Transverse colon (tissue), 4 donors: ENCODE data around the gene PXN. TPM values are rescaled to one million over a fixed set of nuclear protein-coding genes. Genes with fewer than 3 reads are reported as not detected.
"Not testable (repeated sequence)": the region's sequence is repeated elsewhere in the genome, so short reads cannot be mapped to it uniquely, and the experiment has no call there.

ENCODE experiments used
- DNase-seq: peaks from one replicate; pipeline ENCODE4 v3.0.0-alpha.2; 2019
- H3K27ac ChIP-seq, 4 donors: fragments of 200-600 bp; sonication (generic); 2 replicates each; pipeline ENCODE4 v1.5.1; 2016 to 2018; ENCODE audit warnings: inconsistent platforms in 4 of 4
- H3K27me3 ChIP-seq: fragments of 200-600 bp; sonication (generic); 2 replicates; pipeline ENCODE4 v1.5.1; 2017; ENCODE audit warnings: inconsistent platforms
- H3K36me3 ChIP-seq, 4 donors: fragments of 200-600 bp; sonication (generic); 2 replicates each; pipeline ENCODE4 v1.5.1; 2017 to 2019; ENCODE audit warnings: inconsistent platforms in 4 of 4
- H3K4me1 ChIP-seq, 4 donors: fragments of 200-600 bp; sonication (generic); 2 replicates each; pipeline ENCODE4 v1.5.1; 2017 to 2020; ENCODE audit warnings: inconsistent platforms in 4 of 4
- H3K4me3 ChIP-seq, 4 donors: fragments of 200-600 bp; sonication (generic); 1 replicate in 1 of 4; 2 replicates in 3 of 4; pipeline versions ENCODE4 v1.5.1 to v1.6.1; 2017 to 2019; ENCODE audit warnings: inconsistent platforms in 4 of 4
- H3K9me3 ChIP-seq, 2 donors: fragments of 200-600 bp; sonication (generic); 2 replicates each; pipeline ENCODE4 v1.5.1; 2017 to 2019; ENCODE audit warnings: inconsistent platforms in 2 of 2
- EP300 ChIP-seq: sonication (generic); formaldehyde crosslinking; IDR thresholded peaks from one replicate; pipeline ENCODE4 v1.6.1; 2017; ENCODE audit warnings: antibody characterized with exemption, low read depth
- POLR2A ChIP-seq: fragments of 450-650 bp; IDR thresholded peaks from one replicate; pipeline ENCODE4 v1.6.1; 2016; ENCODE audit warnings: antibody characterized with exemption, mild to moderate bottlenecking, moderate library complexity
- POLR2AphosphoS5 ChIP-seq, 3 donors: sonication (generic); formaldehyde crosslinking; IDR thresholded peaks; one replicate each; pipeline ENCODE4 v1.6.1; 2016; ENCODE audit warnings: antibody characterized with exemption in 3 of 3
- WGBS, 2 donors: methylation state at CpG; one replicate each; pipeline ENCODE4 v1.1.5; 2018; ENCODE audit warnings: low coverage in 1 of 2; 5-methylcytosine and 5-hydroxymethylcytosine counted together
- in situ Hi-C, 4 donors: fragments of 200-750 bp; cut with MboI; loops; one replicate each; pipeline versions ENCODE4 v1.15.0 to v1.15.1; 2017; ENCODE audit warnings: low sequenced_read_pairs in 3 of 4, low pct_ligation_motif_present in 1 of 4, low pct_unique_long_range_greater_than_20kb in 1 of 4
- intact Hi-C: fragments of 100-400 bp; cut with DNase I; formaldehyde crosslinking; loops from one replicate; pipeline ENCODE4 v1.15.1; 2023; ENCODE audit warnings: low total_unique reads
- total RNA-seq, 4 donors: library from RNA; depleted of rRNA; stranded (reverse); fragments of >200 nt; gene quantifications; one replicate each; pipeline ENCODE4 v1.1.0, GENCODE V29; 2016
- TF ChIP-seq, protein P1 (sequence below), 5 experiments: fragments of 200-600 bp in 3 of 5; fragments of 450-650 bp in 2 of 5; sonication (generic) in 3 of 5; IDR thresholded peaks; 1 replicate in 2 of 5; 2 replicates in 3 of 5; pipeline ENCODE4 v1.5.1; 2016 to 2017; ENCODE audit warnings: antibody characterized with exemption in 5 of 5, inconsistent platforms in 3 of 5, mild to moderate bottlenecking in 2 of 5, moderate library complexity in 1 of 5

PXN gene
- total RNA-seq, 4 donors from 2014 or later = 101 to 328 (median 198) TPM

DNA sequence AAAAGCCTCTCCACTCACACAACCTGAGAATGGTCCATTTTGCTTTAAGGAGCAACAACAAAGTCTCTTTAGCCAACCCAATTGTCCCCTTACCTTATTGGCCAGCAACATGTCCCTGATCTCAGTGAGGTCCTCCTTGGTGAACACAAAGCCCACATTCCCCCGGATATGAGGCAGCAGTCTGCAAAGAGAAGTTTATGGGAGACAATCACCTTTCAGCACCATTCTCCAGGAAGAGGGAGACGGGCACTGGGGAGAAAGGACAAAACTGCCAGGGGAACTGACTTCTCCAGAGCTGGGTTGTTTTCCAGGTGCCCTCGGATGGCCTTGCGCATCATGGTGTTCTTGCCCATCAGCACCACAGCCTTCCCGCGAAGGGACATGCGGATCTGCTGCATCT, 66.5 kb downstream of the PXN start:
- H3K4me3 ChIP-seq = peak overlapping the region in 1 of 4 donors; percentile 99
- in situ Hi-C loops = no loop called here

DNA sequence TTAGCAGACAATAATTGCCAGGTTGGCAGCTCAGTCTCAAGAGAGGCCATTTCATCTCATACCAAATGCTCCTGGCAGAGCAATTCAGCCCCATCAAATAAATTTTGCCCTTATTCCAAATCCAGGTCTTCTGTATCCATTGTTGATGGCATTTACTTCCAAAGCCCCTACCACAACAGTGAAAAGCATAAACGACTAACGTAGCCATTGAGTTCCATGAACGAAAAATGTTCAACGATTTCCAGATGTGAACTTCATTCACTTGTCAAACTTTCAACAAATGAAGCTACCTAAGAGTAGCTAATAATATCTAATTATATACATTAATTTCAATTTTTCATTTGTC, 68.0 kb downstream of the PXN start:
- Histone ChIP-seq H3K27ac (no peak overlapping the region), H3K4me3 (no peak overlapping the region), H3K4me1 (peaks cover 23 to 60% (median 43%) of the 10 kb centered on the region in 4 donors), H3K27me3 (no peaks in the 10 kb centered on the region), H3K36me3 (peaks cover 0 to 32% (median 12%) of the 10 kb centered on the region in 4 donors), H3K9me3 (no peaks in the 10 kb centered on the region)
- intact Hi-C loops = no loop called here
- no peak for DNase-seq
- WGBS, 2 donors = 76 to 77% methylated on average over 4 of the region's 4 CpGs
- in situ Hi-C loops = no loop called here
- TF ChIP-seq EP300 = no peak
- TF ChIP-seq POLR2A = no peak
- TF ChIP-seq POLR2AphosphoS5 (IDR thresholded peaks at IDR 0.05) = no peak
- TF ChIP-seq, protein P1, sequence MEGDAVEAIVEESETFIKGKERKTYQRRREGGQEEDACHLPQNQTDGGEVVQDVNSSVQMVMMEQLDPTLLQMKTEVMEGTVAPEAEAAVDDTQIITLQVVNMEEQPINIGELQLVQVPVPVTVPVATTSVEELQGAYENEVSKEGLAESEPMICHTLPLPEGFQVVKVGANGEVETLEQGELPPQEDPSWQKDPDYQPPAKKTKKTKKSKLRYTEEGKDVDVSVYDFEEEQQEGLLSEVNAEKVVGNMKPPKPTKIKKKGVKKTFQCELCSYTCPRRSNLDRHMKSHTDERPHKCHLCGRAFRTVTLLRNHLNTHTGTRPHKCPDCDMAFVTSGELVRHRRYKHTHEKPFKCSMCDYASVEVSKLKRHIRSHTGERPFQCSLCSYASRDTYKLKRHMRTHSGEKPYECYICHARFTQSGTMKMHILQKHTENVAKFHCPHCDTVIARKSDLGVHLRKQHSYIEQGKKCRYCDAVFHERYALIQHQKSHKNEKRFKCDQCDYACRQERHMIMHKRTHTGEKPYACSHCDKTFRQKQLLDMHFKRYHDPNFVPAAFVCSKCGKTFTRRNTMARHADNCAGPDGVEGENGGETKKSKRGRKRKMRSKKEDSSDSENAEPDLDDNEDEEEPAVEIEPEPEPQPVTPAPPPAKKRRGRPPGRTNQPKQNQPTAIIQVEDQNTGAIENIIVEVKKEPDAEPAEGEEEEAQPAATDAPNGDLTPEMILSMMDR (IDR thresholded peaks at IDR 0.05) = no peak

More for the DNA sequence above, 66.5 kb downstream of the PXN start:
- TF ChIP-seq POLR2AphosphoS5 (IDR thresholded peaks at IDR 0.05) (no peak), POLR2A (no peak), EP300 (no peak)
- TF ChIP-seq, protein P1 (IDR thresholded peaks at IDR 0.05) = no peak
- intact Hi-C loops = no loop called here
- Histone ChIP-seq H3K9me3 (no peaks in the 10 kb centered on the region), H3K36me3 (peaks cover 0 to 32% (median 12%) of the 10 kb centered on the region in 4 donors), H3K27me3 (no peaks in the 10 kb centered on the region), H3K4me1 (peaks cover 18 to 45% (median 32%) of the 10 kb centered on the region in 4 donors), H3K27ac (peak overlapping the region; percentile 90 to 96 (median 93))
- 51% methylated on average over 7 of the region's 7 CpGs; no CpG with 5 or more reads in 1 of the 2 donors for WGBS, 2 donors
- no peak for DNase-seq

DNA sequence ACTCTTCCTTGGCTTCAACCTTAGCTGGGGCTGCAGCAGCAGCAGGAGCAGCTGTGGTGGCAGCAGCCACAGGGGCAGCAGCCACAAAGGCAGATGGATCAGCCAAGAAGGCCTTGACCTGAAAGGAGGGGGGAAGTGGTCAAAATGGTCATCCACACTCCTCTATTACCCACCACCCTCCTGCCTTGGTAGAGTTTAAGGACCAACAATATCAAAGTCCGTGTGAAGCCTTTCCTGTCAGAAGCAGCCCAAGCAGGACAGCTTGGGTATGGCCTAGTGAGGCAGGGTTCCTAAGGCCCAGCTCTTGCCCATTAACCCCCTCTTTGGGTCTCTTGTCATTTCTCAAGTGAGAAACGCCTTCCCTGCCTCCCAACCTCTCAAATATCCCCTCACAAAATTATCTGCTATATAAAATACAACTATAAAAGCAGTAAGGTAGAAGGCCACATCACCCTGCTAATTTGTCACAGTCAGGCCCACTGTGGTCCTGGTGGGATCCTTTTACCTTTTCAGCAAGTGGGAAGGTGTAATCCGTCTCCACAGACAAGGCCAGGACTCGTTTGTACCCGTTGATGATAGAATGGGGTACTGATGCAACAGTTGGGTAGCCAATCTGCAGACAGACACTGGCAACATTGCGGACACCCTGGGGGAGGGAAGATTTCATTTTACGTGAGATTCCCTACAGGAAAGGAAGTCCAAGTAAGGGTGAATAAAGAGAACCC, 68.6 kb downstream of the PXN start:
- DNase-seq, H3K27me3 ChIP-seq, intact Hi-C loops, H3K27ac ChIP-seq, H3K9me3 ChIP-seq, in situ Hi-C loops, H3K4me3 ChIP-seq: not testable (repeated sequence)
- WGBS, 2 donors = 59% methylated on average over 7 of the region's 7 CpGs; no CpG with 5 or more reads in 1 of the 2 donors
- H3K4me1 ChIP-seq = peaks cover 23 to 58% (median 43%) of the 10 kb centered on the region in 4 donors
- H3K36me3 ChIP-seq = peaks cover 0 to 32% (median 12%) of the 10 kb centered on the region in 4 donors

DNA sequence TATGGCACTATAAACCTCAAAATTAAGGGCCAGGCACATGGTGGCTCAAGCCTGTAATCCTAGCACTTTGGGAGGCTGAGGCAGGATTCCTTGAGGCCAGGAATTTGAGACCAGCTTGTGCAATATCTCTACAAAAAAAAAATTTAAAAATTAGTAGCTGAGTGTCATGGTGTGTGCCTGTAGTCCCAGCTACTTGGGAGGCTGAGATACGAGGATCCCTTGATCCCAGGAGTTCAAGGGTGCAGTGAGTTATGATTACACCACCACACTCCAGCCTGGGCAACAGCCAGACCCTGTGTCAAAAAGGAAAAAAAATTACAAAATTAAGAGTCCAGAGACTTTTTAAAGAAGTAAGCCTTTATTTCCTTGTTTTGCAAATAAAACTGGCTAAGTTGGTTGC, 69.2 kb downstream of the PXN start:
- Histone ChIP-seq H3K9me3 (no peaks in the 10 kb centered on the region), H3K4me1 (peaks cover 23 to 56% (median 43%) of the 10 kb centered on the region in 4 donors), H3K4me3 (no peak overlapping the region), H3K36me3 (peaks cover 0 to 32% (median 12%) of the 10 kb centered on the region in 4 donors), H3K27me3 (no peaks in the 10 kb centered on the region), H3K27ac (peak overlapping the region in 3 of 4 donors; percentile 89 to 95 (median 93))
- WGBS, 2 donors = 40 to 82% methylated on average over 1 of the region's 1 CpG
- in situ Hi-C loops = no loop called here
- TF ChIP-seq POLR2A (no peak), EP300 (no peak)
- intact Hi-C loops = no loop called here
- DNase-seq = no peak

DNA sequence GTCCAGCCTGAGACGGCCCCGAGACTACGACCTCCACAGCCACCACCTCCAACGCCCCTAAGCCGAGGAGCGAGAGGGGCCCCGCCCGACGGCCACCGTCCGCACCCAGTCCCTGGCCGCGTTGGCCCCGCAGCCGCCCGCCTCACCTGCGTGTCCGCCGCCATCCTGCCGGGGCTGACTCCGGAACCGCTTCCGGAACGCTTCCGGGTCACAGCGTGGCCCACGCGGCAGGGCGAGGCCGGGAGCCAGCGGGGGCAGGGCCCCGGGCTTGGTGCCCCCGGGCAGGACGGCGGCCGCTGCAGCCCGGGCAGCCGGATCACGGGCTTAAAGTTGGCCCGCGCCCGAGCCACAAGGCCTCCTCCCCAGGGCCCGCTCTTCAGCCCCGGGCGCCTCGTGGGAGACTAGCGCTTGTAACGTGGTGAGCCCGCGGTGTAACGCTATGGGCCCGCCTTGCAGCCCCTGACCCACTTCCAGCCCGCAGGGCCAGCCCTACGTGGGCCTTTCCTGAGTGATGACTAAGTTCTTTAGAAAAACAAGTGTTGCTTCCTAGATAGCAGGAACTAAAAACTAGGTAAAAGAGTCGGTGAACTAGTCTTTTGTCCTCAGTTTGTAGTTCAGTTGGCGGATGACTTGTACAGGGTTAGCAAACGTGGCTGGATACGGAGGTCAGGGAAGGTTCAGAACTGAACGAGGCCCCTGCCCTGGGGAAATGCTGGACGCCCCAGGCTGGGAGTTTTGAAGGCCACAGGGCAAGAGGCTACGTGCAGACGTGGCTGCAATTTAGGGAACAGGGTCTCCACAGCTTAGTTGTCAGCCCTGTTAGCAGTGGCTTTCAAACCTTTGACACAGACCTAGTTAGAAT, 70.8 kb downstream of the PXN start, which contains the start of gene GCN1:
Gene GCN1 (minus strand): TSS at position 182 of the 862 bp plus-strand sequence. CDS start 18 bp downstream, at position 164.
- DNase-seq = peak; percentile 87
- Histone ChIP-seq H3K36me3 (peaks cover 0 to 34% (median 13%) of the 10 kb centered on the region in 4 donors), H3K4me1 (peaks cover 19 to 50% (median 37%) of the 10 kb centered on the region in 4 donors), H3K27me3 (no peaks in the 10 kb centered on the region), H3K9me3 (no peaks in the 10 kb centered on the region), H3K27ac (peak within 1 kb of the TSS; percentile 89 to 95 (median 94)), H3K4me3 (peak within 1 kb of the TSS; percentile 84 to 99 (median 92))
- intact Hi-C loops = no loop called here
- in situ Hi-C loops = no loop called here
- TF ChIP-seq, protein P1 (IDR thresholded peaks at IDR 0.05) = no peak
- peak; percentile 79 for TF ChIP-seq POLR2A
- peak; percentile 91 to 97 (median 97) for TF ChIP-seq POLR2AphosphoS5 (IDR thresholded peaks at IDR 0.05)
- WGBS, 2 donors = 3% methylated on average over 51 of the region's 62 CpGs; no CpG with 5 or more reads in 1 of the 2 donors
